Measurements from ENCODE around the gene ALKBH7.
"Not testable (repeated sequence)": the region's sequence is repeated elsewhere in the genome, so short reads cannot be mapped to it uniquely, and the experiment has no call there.

The ALKBH7 gene

DNA sequence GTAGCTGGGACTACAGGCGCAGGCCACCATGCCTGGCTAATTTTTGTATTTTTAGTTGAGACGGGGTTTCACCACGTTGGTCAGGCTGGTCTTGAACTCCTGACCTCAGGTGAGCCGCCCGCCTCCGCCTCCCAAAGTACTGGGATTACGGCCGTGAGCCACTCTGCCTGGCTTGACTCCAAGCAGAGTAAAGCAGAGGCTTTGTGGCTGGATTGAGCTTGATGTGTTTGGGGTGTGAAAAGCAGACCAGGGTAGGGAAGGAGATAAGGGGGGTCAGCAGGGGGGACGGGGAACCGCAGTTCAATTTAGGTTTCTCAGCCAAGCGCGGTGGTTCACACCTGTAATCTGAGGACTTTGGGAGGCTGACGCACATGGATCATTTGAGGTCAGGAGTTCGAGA is 15.4 kb upstream of the ALKBH7 start:
- TF ChIP-seq, protein P1, sequence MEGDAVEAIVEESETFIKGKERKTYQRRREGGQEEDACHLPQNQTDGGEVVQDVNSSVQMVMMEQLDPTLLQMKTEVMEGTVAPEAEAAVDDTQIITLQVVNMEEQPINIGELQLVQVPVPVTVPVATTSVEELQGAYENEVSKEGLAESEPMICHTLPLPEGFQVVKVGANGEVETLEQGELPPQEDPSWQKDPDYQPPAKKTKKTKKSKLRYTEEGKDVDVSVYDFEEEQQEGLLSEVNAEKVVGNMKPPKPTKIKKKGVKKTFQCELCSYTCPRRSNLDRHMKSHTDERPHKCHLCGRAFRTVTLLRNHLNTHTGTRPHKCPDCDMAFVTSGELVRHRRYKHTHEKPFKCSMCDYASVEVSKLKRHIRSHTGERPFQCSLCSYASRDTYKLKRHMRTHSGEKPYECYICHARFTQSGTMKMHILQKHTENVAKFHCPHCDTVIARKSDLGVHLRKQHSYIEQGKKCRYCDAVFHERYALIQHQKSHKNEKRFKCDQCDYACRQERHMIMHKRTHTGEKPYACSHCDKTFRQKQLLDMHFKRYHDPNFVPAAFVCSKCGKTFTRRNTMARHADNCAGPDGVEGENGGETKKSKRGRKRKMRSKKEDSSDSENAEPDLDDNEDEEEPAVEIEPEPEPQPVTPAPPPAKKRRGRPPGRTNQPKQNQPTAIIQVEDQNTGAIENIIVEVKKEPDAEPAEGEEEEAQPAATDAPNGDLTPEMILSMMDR (IDR thresholded peaks at IDR 0.05; ENCODE audit: borderline replicate concordance, insufficient read depth, low read depth, low read length): no peak
- H3K4me3 ChIP-seq (ENCODE audit: low read depth, low read length): no peak overlapping the region

DNA sequence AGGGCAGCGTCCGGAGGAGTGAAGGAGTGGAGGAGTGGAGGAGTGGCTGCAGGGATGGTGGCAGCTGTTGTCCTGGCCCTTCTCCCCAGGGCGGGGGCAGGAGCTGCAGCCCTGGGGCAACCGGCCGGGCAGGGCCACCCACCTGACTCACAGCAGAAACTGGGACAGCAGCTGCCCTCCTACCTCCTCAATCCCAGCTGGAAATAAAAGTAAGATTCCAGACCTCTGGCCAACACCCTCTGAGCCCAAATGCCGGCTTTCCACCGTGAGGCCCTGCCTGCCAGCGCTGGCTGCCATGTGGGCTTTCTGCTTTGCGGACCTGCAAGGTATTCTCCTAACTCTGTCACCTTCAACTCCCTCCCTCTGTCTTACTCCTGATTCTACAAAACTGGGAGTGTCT is 14.6 kb upstream of the ALKBH7 start:
- H3K4me3 ChIP-seq (ENCODE audit: low read depth, low read length): no peak overlapping the region
- TF ChIP-seq, protein P1 (IDR thresholded peaks at IDR 0.05; ENCODE audit: borderline replicate concordance, insufficient read depth, low read depth, low read length): no peak

DNA sequence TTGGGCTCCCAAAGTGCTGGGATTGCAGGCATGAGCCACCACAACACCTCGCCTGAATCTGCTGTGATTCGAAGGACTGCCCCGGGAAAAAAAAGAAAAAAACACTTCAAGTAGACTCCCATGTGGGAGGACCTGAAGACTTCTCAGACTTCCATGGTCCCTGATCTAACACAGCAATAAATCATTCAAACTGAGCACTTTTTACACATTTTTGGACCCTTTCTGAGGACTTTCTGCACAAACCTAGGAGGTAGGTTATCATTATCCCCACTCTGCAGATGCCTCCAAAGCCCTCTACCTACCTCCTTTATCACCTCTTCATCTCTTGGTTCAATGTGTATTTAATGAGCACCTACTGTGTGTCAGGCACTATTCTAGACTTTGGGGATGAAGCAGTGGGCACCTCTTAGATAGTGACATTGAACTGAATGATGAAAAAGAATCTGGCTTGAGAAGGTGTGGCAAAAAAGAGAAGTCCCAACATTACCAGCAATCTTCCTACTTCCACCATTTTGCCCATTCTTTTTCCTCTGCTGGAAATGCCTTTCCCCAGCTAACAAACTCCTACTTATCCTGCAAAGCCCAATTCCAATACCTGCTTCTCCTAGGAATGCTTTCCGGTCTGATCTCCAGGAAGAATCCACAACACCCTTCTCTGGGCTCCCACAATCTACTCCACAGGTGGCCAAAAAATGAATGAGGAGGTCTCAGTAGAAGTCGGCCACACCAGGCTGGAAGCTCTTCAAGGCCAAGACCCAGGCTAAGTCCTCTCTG is 12.8 kb upstream of the ALKBH7 start:
- H3K4me3 ChIP-seq (ENCODE audit: low read depth, low read length): no peak overlapping the region
- TF ChIP-seq, protein P1 (IDR thresholded peaks at IDR 0.05; ENCODE audit: borderline replicate concordance, insufficient read depth, low read depth, low read length): no peak

DNA sequence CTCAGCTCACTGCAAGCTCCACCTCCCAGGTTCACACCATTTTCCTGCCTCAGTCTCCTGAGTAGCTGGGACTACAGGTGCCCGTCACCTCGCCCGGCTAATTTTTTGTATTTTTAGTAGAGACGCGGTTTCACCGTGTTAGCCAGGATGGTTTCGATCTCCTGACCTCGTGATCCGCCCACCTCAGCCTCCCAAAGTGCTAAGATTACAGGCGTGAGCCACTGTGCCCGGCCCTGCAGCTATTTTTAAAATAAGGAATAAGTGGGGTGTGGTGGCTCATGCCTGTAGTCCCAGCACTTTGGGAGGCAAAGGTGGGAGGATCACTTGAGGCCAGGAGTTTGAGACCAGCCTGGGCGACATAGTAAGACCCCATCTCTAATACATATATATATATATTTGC is 12.1 kb upstream of the ALKBH7 start:
- not testable (repeated sequence) for H3K4me3 ChIP-seq (ENCODE audit: low read depth, low read length)

DNA sequence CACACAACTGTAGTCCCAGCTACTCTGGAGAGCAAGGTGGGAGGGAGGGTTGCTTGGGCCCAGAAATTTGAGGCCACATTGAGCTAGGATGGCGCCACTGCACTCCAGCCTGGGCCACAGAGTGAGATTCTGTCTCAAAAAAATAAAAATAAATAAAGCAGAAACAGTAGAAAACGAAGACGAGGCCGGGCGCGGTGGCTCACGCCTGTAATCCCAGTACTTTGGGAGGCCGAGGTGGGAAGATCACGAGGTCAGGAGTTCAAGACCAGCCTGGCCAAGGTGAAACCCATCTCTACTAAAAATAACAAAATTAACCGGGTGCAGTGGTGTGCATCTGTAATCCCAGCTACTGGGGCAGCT is 11.8 kb upstream of the ALKBH7 start:
- H3K4me3 ChIP-seq (ENCODE audit: low read depth, low read length): peak overlapping the region; percentile 1

DNA sequence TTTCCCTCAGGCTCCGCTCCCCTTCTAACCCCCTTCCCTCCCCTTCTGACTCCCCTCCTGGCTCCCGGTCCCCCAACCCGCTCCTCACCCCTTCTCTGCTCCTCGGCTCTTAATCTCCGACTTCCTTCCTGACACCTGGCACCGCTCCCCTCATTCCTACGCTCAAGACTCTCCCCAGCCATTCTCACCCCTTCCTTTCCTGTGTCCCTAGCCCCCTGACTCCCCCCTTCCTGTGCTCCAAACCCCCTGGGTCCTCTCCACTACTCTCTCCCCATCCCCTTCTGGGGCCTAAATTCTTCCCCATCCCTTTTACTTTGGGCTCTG is 10.6 kb upstream of the ALKBH7 start:
- TF ChIP-seq, protein P1 (IDR thresholded peaks at IDR 0.05; ENCODE audit: borderline replicate concordance, insufficient read depth, low read depth, low read length): no peak
- H3K4me3 ChIP-seq (ENCODE audit: low read depth, low read length): peak overlapping the region; percentile 95

DNA sequence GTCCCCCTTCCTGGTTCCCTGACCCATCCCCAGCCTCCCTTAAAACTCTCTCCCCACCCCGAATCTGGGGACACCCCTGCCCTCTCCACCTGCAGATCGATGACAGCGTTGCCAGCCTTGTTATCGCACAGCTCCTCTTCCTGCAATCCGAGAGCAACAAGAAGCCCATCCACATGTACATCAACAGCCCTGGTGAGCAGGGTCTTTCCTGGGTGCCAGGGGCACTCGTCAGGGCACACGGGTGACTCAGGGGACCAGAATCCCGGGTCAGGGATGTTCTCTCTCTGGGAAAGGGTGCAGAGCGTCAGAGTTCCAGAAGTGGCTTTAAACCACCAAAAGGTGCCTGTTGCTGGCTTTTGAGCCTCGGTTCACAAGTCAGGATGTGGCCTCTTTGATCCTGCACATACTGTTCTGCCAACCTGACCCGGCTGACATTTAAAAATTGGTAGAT is 10.2 kb upstream of the ALKBH7 start:
- TF ChIP-seq, protein P1 (IDR thresholded peaks at IDR 0.05; ENCODE audit: borderline replicate concordance, insufficient read depth, low read depth, low read length): no peak
- H3K4me3 ChIP-seq (ENCODE audit: low read depth, low read length): peak overlapping the region; percentile 95

DNA sequence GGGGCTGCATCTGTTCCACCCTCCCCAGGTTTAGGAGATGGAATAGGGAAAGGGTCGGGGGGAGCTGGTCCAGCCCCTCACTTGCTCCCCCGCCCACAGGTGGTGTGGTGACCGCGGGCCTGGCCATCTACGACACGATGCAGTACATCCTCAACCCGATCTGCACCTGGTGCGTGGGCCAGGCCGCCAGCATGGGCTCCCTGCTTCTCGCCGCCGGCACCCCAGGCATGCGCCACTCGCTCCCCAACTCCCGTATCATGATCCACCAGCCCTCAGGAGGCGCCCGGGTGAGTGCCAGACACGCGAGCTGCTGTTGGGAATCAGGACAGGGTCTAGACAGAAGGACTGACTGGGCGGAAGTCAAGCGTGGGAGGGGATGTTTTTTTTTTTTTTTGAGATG is 8.2 kb upstream of the ALKBH7 start:
- no peak overlapping the region for H3K4me3 ChIP-seq (ENCODE audit: low read depth, low read length)
- TF ChIP-seq, protein P1 (IDR thresholded peaks at IDR 0.05; ENCODE audit: borderline replicate concordance, insufficient read depth, low read depth, low read length): no peak

Measured in GM12875 (cell line).